CD4-positive, alpha-beta T cell (primary cell): ENCODE measurements around the gene RPL18A. TPM values are rescaled to one million over a fixed set of nuclear protein-coding genes. Genes with fewer than 3 reads are reported as not detected.

Experiments used
- ATAC-seq: fragments of 200-7000 bp; cut with Tn5 transposase; one replicate; pipeline ENCODE4 v1.10.0; 2022; ENCODE audit warnings: mild to moderate bottlenecking; ENCODE audit not compliant: poor library complexity
- CTCF ChIA-PET: fragments of 350-600 bp; sonication (Branson Sonifier 250); formaldehyde crosslinking; loops from one replicate; lab custom pipeline; 2021; ENCODE audit warnings: antibody characterized with exemption, inconsistent platforms; lab: Charles Lee
- POLR2A ChIA-PET: fragments of 350-600 bp; sonication (Branson Sonifier 250); formaldehyde crosslinking; loops from one replicate; lab custom pipeline; 2021; ENCODE audit warnings: antibody characterized with exemption, inconsistent platforms; lab: Charles Lee
- DNase-seq, 14 experiments: peaks; one replicate each; pipeline ENCODE4 v3.0.0-alpha.2; 2013 to 2020; ENCODE audit warnings: mixed read lengths in 2 of 14
- H3K27ac ChIP-seq, 2 donors: one replicate each; pipeline versions ENCODE4 v1.5.1 to v1.7.0; 2013; ENCODE audit warnings: low read length in 2 of 2, low read depth in 1 of 2, mild to moderate bottlenecking in 1 of 2
- H3K27me3 ChIP-seq, 2 experiments: 1 replicate in 1 of 2; 2 replicates in 1 of 2; pipeline versions ENCODE4 v1.6.1 to v1.7.0; 2013; ENCODE audit warnings: low read length in 2 of 2, control low read depth in 1 of 2, mild to moderate bottlenecking in 1 of 2, moderate library complexity in 1 of 2; ENCODE audit not compliant: insufficient read depth in 2 of 2, control insufficient read depth in 1 of 2
- H3K36me3 ChIP-seq: one replicate; pipeline ENCODE4 v1.6.1; 2013; ENCODE audit warnings: low read length, control low read depth; ENCODE audit not compliant: insufficient read depth
- H3K4me1 ChIP-seq: one replicate; pipeline ENCODE4 v1.6.1; 2013; ENCODE audit warnings: low read length, control low read depth; ENCODE audit not compliant: insufficient read depth
- H3K4me3 ChIP-seq: one replicate; pipeline ENCODE4 v1.5.1; 2013; ENCODE audit warnings: mild to moderate bottlenecking, low read length, moderate library complexity
- H3K9me3 ChIP-seq, 2 experiments: 1 replicate in 1 of 2; 2 replicates in 1 of 2; pipeline versions ENCODE4 v1.6.1 to v1.7.0; 2013; ENCODE audit warnings: low read length in 2 of 2, mild to moderate bottlenecking in 2 of 2, control low read depth in 1 of 2, moderate library complexity in 1 of 2; ENCODE audit not compliant: control insufficient read depth in 1 of 2, insufficient read depth in 1 of 2
- H3K27ac Mint-ChIP-seq: one replicate; pipeline ENCODE4 v1.8.0; 2020; ENCODE audit warnings: mixed read lengths
- H3K27me3 Mint-ChIP-seq: one replicate; pipeline ENCODE4 v1.8.0; 2021; ENCODE audit warnings: mixed read lengths
- H3K36me3 Mint-ChIP-seq: one replicate; pipeline ENCODE4 v1.8.0; 2021; ENCODE audit warnings: low read depth, mixed read lengths
- H3K4me1 Mint-ChIP-seq: one replicate; pipeline ENCODE4 v1.8.0; 2021; ENCODE audit warnings: low read depth, mixed read lengths
- H3K4me3 Mint-ChIP-seq: one replicate; pipeline ENCODE4 v1.8.0; 2020; ENCODE audit warnings: mild to moderate bottlenecking, mixed read lengths
- H3K9me3 Mint-ChIP-seq: one replicate; pipeline ENCODE4 v1.8.0; 2020; ENCODE audit warnings: mixed read lengths
- intact Hi-C, 2 experiments: fragments of 100-400 bp; cut with DNase I in 1 of 2; cut with micrococcal nuclease in 1 of 2; formaldehyde crosslinking; loops; one replicate each; pipeline versions ENCODE4 v1.15.1 to v1.9.0; 2023 to 2025; cut with DNase I, micrococcal nuclease
- total RNA-seq, 174 experiments: library from RNA in 2 of 174; stranded (reverse) in 2 of 174; gene quantifications; one replicate each; pipeline ENCODE4 v1.2.3 and lab custom pipeline; 2021 to 2026
- TF ChIP-seq, protein P1 (sequence below): fragments of 200-600 bp; IDR thresholded peaks from one replicate; pipeline ENCODE4 v1.8.0; 2022; ENCODE audit warnings: antibody characterized with exemption, mild to moderate bottlenecking

RPL18A gene
- total RNA-seq, 2 experiments from 2014 or later: 4,157 to 4,260 TPM

DNA sequence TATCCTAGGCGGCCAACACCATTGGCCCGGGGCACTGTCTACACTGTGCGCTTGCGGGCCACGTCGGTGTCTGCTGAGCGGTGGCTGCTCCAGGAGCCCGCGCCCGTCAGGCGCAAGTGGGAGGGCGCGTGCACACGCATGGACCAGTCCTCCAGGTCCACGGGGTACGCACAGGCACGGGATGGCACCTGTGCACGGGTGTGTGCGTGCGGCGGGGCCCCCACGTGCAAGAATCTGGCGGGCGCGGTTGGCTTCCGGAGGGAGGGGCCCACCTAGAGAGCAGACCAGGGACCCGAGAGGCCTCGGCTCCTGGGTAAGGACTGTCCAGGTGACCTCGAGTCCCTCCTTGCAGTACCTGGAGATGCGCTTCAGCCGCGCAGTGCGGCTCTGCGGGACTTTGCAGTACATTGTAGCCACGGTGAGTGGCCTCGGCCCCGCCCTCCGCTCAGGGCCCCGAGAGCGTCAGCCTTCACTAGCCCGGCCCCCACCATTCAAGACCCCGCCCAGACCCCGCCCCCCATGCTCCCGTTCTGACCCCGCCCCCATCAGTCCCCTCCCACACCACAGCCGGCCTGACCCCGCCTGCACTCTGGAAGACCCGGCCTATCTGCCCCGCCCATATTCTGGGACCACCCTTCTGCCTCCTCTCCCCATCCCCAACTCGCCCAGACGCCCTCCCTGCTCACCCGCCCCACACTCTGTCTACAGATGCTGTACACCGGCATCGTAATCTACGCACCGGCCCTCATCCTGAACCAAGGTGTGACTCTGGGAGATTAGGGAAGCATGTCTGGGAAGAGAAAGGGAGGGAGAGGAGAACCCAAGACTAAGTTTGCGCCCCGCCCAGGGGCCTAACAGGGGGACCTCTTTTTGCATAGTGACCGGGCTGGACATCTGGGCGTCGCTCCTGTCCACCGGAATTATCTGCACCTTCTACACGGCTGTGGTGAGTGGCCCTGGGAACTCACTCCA lies 14.4 kb downstream of the RPL18A start:
- H3K9me3 ChIP-seq: no peaks in the 10 kb centered on the region
- CTCF ChIA-PET: interaction anchor here (1.5 to 4.2 kb wide), 2 partner anchors 15 to 59 kb away, joined by 5 to 28 read pairs; partner anchors contain the start of genes CCDC124 and RPL18A
- no peaks in the 10 kb centered on the region for H3K9me3 Mint-ChIP-seq
- peaks cover 19% of the 10 kb centered on the region for H3K4me1 Mint-ChIP-seq
- TF ChIP-seq, protein P1, sequence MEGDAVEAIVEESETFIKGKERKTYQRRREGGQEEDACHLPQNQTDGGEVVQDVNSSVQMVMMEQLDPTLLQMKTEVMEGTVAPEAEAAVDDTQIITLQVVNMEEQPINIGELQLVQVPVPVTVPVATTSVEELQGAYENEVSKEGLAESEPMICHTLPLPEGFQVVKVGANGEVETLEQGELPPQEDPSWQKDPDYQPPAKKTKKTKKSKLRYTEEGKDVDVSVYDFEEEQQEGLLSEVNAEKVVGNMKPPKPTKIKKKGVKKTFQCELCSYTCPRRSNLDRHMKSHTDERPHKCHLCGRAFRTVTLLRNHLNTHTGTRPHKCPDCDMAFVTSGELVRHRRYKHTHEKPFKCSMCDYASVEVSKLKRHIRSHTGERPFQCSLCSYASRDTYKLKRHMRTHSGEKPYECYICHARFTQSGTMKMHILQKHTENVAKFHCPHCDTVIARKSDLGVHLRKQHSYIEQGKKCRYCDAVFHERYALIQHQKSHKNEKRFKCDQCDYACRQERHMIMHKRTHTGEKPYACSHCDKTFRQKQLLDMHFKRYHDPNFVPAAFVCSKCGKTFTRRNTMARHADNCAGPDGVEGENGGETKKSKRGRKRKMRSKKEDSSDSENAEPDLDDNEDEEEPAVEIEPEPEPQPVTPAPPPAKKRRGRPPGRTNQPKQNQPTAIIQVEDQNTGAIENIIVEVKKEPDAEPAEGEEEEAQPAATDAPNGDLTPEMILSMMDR: no peak
- H3K27me3 ChIP-seq: no peaks in the 10 kb centered on the region
- peak; percentile 49 to 88 (median 62) for DNase-seq
- no peaks in the 10 kb centered on the region for H3K36me3 Mint-ChIP-seq
- H3K27ac ChIP-seq: no peak overlapping the region
- intact Hi-C loops: no loop called here
- peak; percentile 80 for ATAC-seq
- H3K27ac Mint-ChIP-seq: peak overlapping the region; percentile 70
- POLR2A ChIA-PET: interaction anchor here (0.8 to 3.5 kb wide), 2 partner anchors 10 to 59 kb away, joined by 5 to 28 read pairs; partner anchors contain the start of gene CCDC124
- H3K4me3 ChIP-seq: peak overlapping the region; percentile 62
- H3K4me3 Mint-ChIP-seq: peak overlapping the region; percentile 85
- no peaks in the 10 kb centered on the region for H3K36me3 ChIP-seq
- no peaks in the 10 kb centered on the region for H3K27me3 Mint-ChIP-seq
- H3K4me1 ChIP-seq: peaks cover 35% of the 10 kb centered on the region

DNA sequence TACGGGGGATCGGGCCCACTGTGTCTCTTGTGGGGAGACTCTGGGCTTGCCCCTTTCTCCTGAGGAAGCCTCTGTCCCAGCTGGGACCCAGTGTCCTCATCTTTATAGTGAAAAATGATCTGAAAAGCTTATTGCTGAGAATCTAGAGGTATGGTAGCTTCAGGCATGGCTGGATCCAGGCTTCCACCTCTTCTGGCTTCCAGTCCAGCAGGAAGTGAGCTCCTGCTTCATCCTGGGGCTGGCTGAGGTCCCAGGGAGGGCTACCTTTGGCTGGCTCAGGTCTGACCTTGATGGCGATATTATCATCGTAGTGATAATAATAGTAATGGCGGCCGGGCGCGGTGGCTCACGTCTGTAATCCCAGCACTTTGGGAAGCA lies 15.0 kb downstream of the RPL18A start:
- Mint-ChIP-seq H3K27me3 (no peaks in the 10 kb centered on the region), H3K27ac (peak overlapping the region; percentile 70), H3K9me3 (no peaks in the 10 kb centered on the region), H3K4me3 (peak overlapping the region; percentile 85), H3K4me1 (peaks cover 19% of the 10 kb centered on the region), H3K36me3 (no peaks in the 10 kb centered on the region)
- peaks cover 35% of the 10 kb centered on the region for H3K4me1 ChIP-seq
- POLR2A ChIA-PET: no interaction called here
- intact Hi-C loops: no loop called here
- H3K27ac ChIP-seq: no peak overlapping the region
- no peaks in the 10 kb centered on the region for H3K36me3 ChIP-seq
- CTCF ChIA-PET: no interaction called here
- DNase-seq: no peak
- H3K27me3 ChIP-seq: no peaks in the 10 kb centered on the region
- H3K4me3 ChIP-seq: no peak overlapping the region
- TF ChIP-seq, protein P1: no peak
- H3K9me3 ChIP-seq: no peaks in the 10 kb centered on the region
- no peak for ATAC-seq

DNA sequence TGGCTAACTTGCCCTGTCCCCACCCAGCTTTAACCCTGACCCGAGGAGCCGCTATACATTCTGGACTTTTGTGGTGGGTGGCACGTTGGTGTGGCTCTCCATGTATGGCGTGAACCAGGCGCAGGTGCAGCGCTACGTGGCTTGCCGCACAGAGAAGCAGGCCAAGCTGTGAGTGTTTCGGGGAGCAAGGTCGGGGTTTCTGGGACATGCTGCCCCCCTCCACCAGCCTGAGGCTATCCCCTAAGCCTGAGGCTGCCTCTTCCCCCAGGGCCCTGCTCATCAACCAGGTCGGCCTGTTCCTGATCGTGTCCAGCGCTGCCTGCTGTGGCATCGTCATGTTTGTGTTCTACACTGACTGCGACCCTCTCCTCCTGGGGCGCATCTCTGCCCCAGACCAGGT lies 18.0 kb downstream of the RPL18A start:
- H3K27me3 Mint-ChIP-seq: no peaks in the 10 kb centered on the region
- no peaks in the 10 kb centered on the region for H3K9me3 Mint-ChIP-seq
- ChIA-PET POLR2A (no interaction called here), CTCF (no interaction called here)
- H3K4me3 ChIP-seq: no peak overlapping the region
- ATAC-seq (no peak), DNase-seq (no peak)
- TF ChIP-seq, protein P1: no peak
- H3K9me3 ChIP-seq: no peaks in the 10 kb centered on the region
- H3K27ac ChIP-seq: no peak overlapping the region
- no peak overlapping the region for H3K4me3 Mint-ChIP-seq
- H3K4me1 Mint-ChIP-seq: peaks cover 14% of the 10 kb centered on the region
- H3K36me3 Mint-ChIP-seq: no peaks in the 10 kb centered on the region
- H3K36me3 ChIP-seq: no peaks in the 10 kb centered on the region
- peaks cover 17% of the 10 kb centered on the region for H3K4me1 ChIP-seq
- no peaks in the 10 kb centered on the region for H3K27me3 ChIP-seq
- intact Hi-C loops: no loop called here
- H3K27ac Mint-ChIP-seq: no peak overlapping the region
